GM23248 (cell line): ENCODE data around the gene SLC8A2. TPM values are rescaled to one million over a fixed set of nuclear protein-coding genes. Genes with fewer than 3 reads are reported as not detected.

Source experiments
- DNase-seq: peaks from one replicate; pipeline ENCODE4 v3.0.0-alpha.2; 2015
- H2AFZ ChIP-seq: fragments of 200-600 bp; sonication (generic); 2 replicates; pipeline ENCODE4 v1.6.1; 2016; ENCODE audit warnings: antibody characterized with exemption
- H3F3A ChIP-seq: fragments of 200-600 bp; sonication (generic); 2 replicates; pipeline ENCODE4 v1.6.1; 2016; ENCODE audit warnings: mild to moderate bottlenecking, antibody characterized with exemption, mixed run types; ENCODE audit not compliant: insufficient read depth
- H3K27ac ChIP-seq: fragments of 200-600 bp; sonication (generic); 2 replicates; pipeline ENCODE4 v1.5.1; 2016; ENCODE audit warnings: mild to moderate bottlenecking
- H3K27me3 ChIP-seq: fragments of 200-600 bp; sonication (generic); replicated peaks from 2 replicates; pipeline ENCODE4 v1.6.1; 2016; ENCODE audit warnings: mild to moderate bottlenecking; ENCODE audit not compliant: insufficient read depth
- H3K36me3 ChIP-seq: fragments of 200-600 bp; sonication (generic); 2 replicates; pipeline ENCODE4 v1.6.1; 2016; ENCODE audit warnings: low read depth, mild to moderate bottlenecking
- H3K4me1 ChIP-seq: fragments of 200-600 bp; sonication (generic); 2 replicates; pipeline ENCODE4 v1.6.1; 2016; ENCODE audit warnings: mild to moderate bottlenecking; ENCODE audit not compliant: insufficient read depth
- H3K4me2 ChIP-seq: fragments of 200-600 bp; sonication (generic); one replicate; pipeline ENCODE4 v1.6.1; 2016; ENCODE audit warnings: mild to moderate bottlenecking; ENCODE audit not compliant: unreplicated experiment
- H3K4me3 ChIP-seq: fragments of 200-600 bp; sonication (generic); 2 replicates; pipeline ENCODE4 v1.5.1; 2016; ENCODE audit warnings: mild to moderate bottlenecking
- H3K79me2 ChIP-seq: fragments of 200-600 bp; sonication (generic); 2 replicates; pipeline ENCODE4 v1.6.1; 2016; ENCODE audit warnings: mild to moderate bottlenecking; ENCODE audit not compliant: insufficient read depth
- H3K9ac ChIP-seq: fragments of 200-600 bp; sonication (generic); 2 replicates; pipeline ENCODE4 v1.6.1; 2016; ENCODE audit warnings: mild to moderate bottlenecking
- H3K9me2 ChIP-seq: fragments of 200-600 bp; sonication (generic); 2 replicates; pipeline ENCODE4 v1.6.1; 2016; ENCODE audit warnings: mixed run types, mild to moderate bottlenecking, moderate library complexity; ENCODE audit not compliant: insufficient read depth
- H3K9me3 ChIP-seq: fragments of 200-600 bp; sonication (generic); one replicate; pipeline ENCODE4 v1.6.1; 2017; ENCODE audit warnings: low read depth
- H4K20me1 ChIP-seq: fragments of 200-600 bp; sonication (generic); 2 replicates; pipeline ENCODE4 v1.6.0; 2016; ENCODE audit not compliant: insufficient read depth
- EZH2 ChIP-seq: fragments of 200-600 bp; sonication (generic); IDR thresholded peaks from 2 replicates; pipeline ENCODE4 v1.6.1; 2018; ENCODE audit warnings: antibody characterized with exemption, mild to moderate bottlenecking; ENCODE audit not compliant: insufficient read depth, poor library complexity, severe bottlenecking
- EZH2phosphoT487 ChIP-seq: fragments of 200-600 bp; sonication (generic); IDR thresholded peaks from 2 replicates; pipeline ENCODE4 v1.6.1; 2018; ENCODE audit warnings: antibody characterized with exemption, moderate library complexity, mild to moderate bottlenecking, low read depth; ENCODE audit not compliant: insufficient read depth
- WGBS, 2 experiments: methylation state at CpG; one replicate each; pipeline ENCODE4 v1.1.6; 2015 to 2017; ENCODE audit warnings: low lambda C conversion rate in 2 of 2, low coverage in 1 of 2; ENCODE audit errors: missing lambda C conversion rate in 2 of 2; 5-methylcytosine and 5-hydroxymethylcytosine counted together
- in situ Hi-C: fragments of 300-500 bp; cut with MboI; formaldehyde crosslinking; loops from 2 replicates; pipeline ENCODE4 v1.15.0; 2020
- polyA plus RNA-seq: library from polyadenylated mRNA; unstranded; fragments of >200 nt; fragmentation: Nextera tagmentation; extraction: Ambion mirVana; gene quantifications from 2 replicates; pipeline ENCODE4 v1.2.1, GENCODE V29; 2016
- total RNA-seq: library from RNA; depleted of rRNA; stranded (reverse); fragments of >200 nt; shearing (Covaris generic); gene quantifications from 2 replicates; pipeline ENCODE4 v1.2.3, GENCODE V29; 2014

SLC8A2 gene
- total and polyA plus RNA-seq, 2 experiments from 2014 or later: not detected

DNA sequence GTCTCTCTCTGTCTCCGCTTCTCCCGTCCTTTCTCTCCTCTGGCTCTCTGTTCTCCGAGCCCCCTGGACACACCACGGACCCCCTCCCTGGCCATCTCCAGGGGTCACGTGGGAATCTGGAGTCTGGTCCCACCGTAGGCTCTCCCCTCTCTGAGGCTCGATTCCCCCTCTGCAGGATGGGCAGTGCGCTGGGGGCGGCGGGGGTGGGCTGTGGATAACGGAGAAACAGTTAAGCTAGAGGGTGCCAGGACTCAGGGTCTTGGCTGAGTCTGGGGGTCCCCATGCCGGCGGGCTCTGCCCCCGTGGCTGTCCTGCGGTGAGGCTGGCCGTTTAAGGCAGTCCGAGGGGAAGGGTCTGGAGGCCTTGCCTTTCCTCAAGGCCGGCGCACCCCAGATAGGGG, 51.9 kb downstream of the SLC8A2 start:
- H3K9ac ChIP-seq: no peak overlapping the region
- H3K36me3 ChIP-seq: no peaks in the 10 kb centered on the region
- TF ChIP-seq EZH2phosphoT487: no peak
- peak; percentile 11 for TF ChIP-seq EZH2
- peaks cover 39% of the 10 kb centered on the region for H3K27me3 ChIP-seq
- no peaks in the 10 kb centered on the region for H3K9me3 ChIP-seq
- in situ Hi-C loops: no loop called here
- no peak overlapping the region for H3K4me2 ChIP-seq
- H4K20me1 ChIP-seq: no peaks in the 10 kb centered on the region
- no peaks in the 10 kb centered on the region for H3F3A ChIP-seq
- H3K79me2 ChIP-seq: 0 out of 2 replicates have a peak, but pooled peaks cover 6% of the 10 kb centered on the region
- no peaks in the 10 kb centered on the region for H3K9me2 ChIP-seq
- no peak overlapping the region for H3K4me3 ChIP-seq
- 20 to 25% methylated on average over 17 to 19 of the region's 19 CpGs for WGBS, 2 experiments
- H3K27ac ChIP-seq: no peak overlapping the region
- no peak overlapping the region for H2AFZ ChIP-seq
- H3K4me1 ChIP-seq: peaks cover 4% of the 10 kb centered on the region; the same call in 1 of the 2 replicates
- no peak for DNase-seq

GRCh38 chr19:47419030-47419783, 52.5 kb downstream of the SLC8A2 start, which contains the start of gene MEIS3:
MEIS3 (minus strand) TSS chr19:47419527; CDS start chr19:47419081, 446 bp downstream.
- H2AFZ ChIP-seq: 0 out of 2 replicates have a peak within 1 kb of the TSS, but pooled peaks have one; percentile 32
- no peaks in the 10 kb centered on the region for H3F3A ChIP-seq
- peak; percentile 42 for DNase-seq
- WGBS, 2 experiments: 1 to 4% methylated on average over 4 to 25 of the region's 70 CpGs
- peaks cover 2% of the 10 kb centered on the region; the same call in 1 of the 2 replicates for H3K36me3 ChIP-seq
- no peak within 1 kb of the TSS for H3K27ac ChIP-seq
- H3K4me3 ChIP-seq: peak within 1 kb of the TSS; percentile 91
- H3K9me3 ChIP-seq: no peaks in the 10 kb centered on the region
- peak within 1 kb of the TSS; percentile 99 for H3K4me2 ChIP-seq
- TF ChIP-seq EZH2phosphoT487 (no peak), EZH2 (no peak)
- 0 out of 2 replicates have a peak, but pooled peaks cover 6% of the 10 kb centered on the region for H3K79me2 ChIP-seq
- peaks cover 35% of the 10 kb centered on the region for H3K27me3 ChIP-seq
- H3K4me1 ChIP-seq: peaks cover 4% of the 10 kb centered on the region; the same call in 1 of the 2 replicates
- H3K9me2 ChIP-seq: no peaks in the 10 kb centered on the region
- H4K20me1 ChIP-seq: no peaks in the 10 kb centered on the region
- in situ Hi-C loops: no loop called here
- H3K9ac ChIP-seq: peak within 1 kb of the TSS; percentile 73

DNA sequence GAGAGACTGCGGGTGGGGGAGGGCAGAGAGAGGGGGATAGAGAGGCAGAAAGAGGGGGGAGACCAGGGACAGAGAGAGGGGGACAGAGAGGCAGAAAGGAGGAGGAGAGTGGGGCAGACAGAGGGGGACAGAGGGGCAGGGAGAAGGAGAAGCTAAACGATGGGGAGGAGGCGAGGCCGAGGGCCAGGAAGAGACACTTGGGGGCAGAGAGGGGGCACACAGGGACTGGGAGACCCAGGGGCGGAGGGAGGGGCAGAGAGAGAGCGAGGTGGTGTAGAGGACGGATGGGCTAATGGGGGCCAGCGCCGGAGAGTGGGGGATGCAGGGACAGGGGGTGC, 53.0 kb downstream of the SLC8A2 start:
- H3F3A ChIP-seq: no peaks in the 10 kb centered on the region
- no peak overlapping the region for H3K27ac ChIP-seq
- no peaks in the 10 kb centered on the region for H3K9me3 ChIP-seq
- no peaks in the 10 kb centered on the region for H3K9me2 ChIP-seq
- TF ChIP-seq EZH2phosphoT487 (no peak), EZH2 (no peak)
- 0 out of 2 replicates have a peak overlapping the region, but pooled peaks have one; percentile 32 for H2AFZ ChIP-seq
- peaks cover 35% of the 10 kb centered on the region for H3K27me3 ChIP-seq
- 0 out of 2 replicates have a peak, but pooled peaks cover 6% of the 10 kb centered on the region for H3K79me2 ChIP-seq
- peak overlapping the region; percentile 99 for H3K4me2 ChIP-seq
- peaks cover 6% of the 10 kb centered on the region; the same call in 1 of the 2 replicates for H3K36me3 ChIP-seq
- H3K9ac ChIP-seq: peak overlapping the region; percentile 73
- no peaks in the 10 kb centered on the region for H4K20me1 ChIP-seq
- in situ Hi-C loops: no loop called here
- peaks cover 4% of the 10 kb centered on the region; the same call in 1 of the 2 replicates for H3K4me1 ChIP-seq
- no peak for DNase-seq
- WGBS, 2 experiments: 3% methylated on average over 9 of the region's 9 CpGs; no CpG with 5 or more reads in 1 of the 2 experiments
- H3K4me3 ChIP-seq: peak overlapping the region; percentile 91

- Histone ChIP-seq H3K27ac (no peak overlapping the region), H3K79me2 (0 out of 2 replicates have a peak, but pooled peaks cover 6% of the 10 kb centered on the region), H3K4me3 (peak overlapping the region; percentile 91), H3K9ac (peak overlapping the region; percentile 73), H3K4me1 (peaks cover 4% of the 10 kb centered on the region; the same call in 1 of the 2 replicates), H3K27me3 (peaks cover 30% of the 10 kb centered on the region), H3K9me2 (no peaks in the 10 kb centered on the region), H4K20me1 (no peaks in the 10 kb centered on the region), H3K4me2 (peak overlapping the region; percentile 99), H3K36me3 (peaks cover 6% of the 10 kb centered on the region; the same call in 1 of the 2 replicates), H3F3A (no peaks in the 10 kb centered on the region), H3K9me3 (no peaks in the 10 kb centered on the region), H2AFZ (0 out of 2 replicates have a peak overlapping the region, but pooled peaks have one; percentile 32)
- peak; percentile 48 for DNase-seq
- 9% methylated on average over 32 to 34 of the region's 34 CpGs for WGBS, 2 experiments
- no peak for TF ChIP-seq EZH2phosphoT487
- no peak for TF ChIP-seq EZH2
- in situ Hi-C loops: no loop called here
Observed at GRCh38 chr19:47417746-47418691, 53.7 kb downstream of the SLC8A2 start.
